ENCODE data around the gene CNOT8.

The CNOT8 gene

DNA sequence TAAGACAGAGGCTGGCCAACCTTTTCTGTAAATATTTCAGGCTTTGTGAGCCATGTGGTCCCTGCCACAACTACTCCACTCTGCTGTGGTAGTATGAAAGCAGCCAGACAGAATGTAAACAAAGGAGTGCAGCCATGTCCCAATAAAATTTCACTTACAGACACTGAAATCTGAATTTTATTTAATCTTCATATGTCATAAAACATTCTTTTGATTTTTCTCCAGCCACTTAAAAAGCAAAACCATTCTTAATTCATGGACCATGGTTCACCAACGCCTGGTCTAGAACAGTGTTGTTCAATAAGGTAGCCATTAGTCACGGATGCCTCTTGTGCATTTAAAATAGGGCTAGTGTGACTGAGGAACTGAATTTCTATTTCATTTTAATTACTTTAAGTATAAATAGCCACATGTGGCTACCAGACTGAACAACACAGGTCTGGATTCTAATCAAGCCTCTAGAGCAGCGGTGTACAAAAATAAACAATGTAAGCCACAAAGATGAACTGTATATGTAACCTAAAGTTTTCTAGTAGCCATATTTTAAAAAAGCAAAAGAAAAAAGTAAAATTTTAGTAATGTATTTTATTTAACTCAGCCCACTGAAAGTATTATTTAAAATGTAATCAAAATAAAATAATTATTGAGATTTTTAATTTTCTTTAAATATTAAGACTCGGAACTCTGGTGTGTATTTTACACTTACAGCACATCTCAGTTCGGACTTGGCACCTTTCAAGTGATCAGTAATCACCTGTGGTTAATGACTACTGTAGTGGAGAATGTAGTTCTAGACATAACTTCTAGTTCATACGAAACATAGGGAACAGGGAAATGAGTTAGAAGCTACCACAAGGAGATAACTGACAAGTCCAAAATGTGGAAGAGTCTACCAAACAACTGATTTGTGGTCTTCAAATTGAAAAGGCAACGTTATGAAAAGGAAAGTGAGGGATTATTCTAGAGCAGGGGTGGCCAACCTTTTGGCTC lies 65.3 kb downstream of the CNOT8 start:
- no peak for DNase-seq (ENCODE audit: low read depth in 2 of 2)

All from stimulated activated CD4-positive, alpha-beta T cell treated with anti-CD3 and anti-CD28 coated beads, Interleukin-15, amount 100 ng/mL, for 48 hours (primary cell).